GM12878 (cell line): ENCODE measurements around the gene BRD1.

Experiments
- CTCF ChIP-seq, 3 experiments: IDR thresholded peaks in 2 of 3; conservative IDR thresholded peaks in 1 of 3; 2 replicates each; pipeline ENCODE4 v1.5.1; 2011; ENCODE audit warnings: low read depth in 3 of 3, low read length in 3 of 3, mild to moderate bottlenecking in 3 of 3, control low read depth in 2 of 3, moderate library complexity in 2 of 3, inconsistent platforms in 1 of 3, mixed read lengths in 1 of 3; ENCODE audit not compliant: control insufficient read depth in 2 of 3, insufficient read depth in 1 of 3; ENCODE audit errors: extremely low read depth in 1 of 3
- JUND ChIP-seq: IDR thresholded peaks from 2 replicates; pipeline ENCODE4 v1.6.1; 2012; ENCODE audit warnings: low read depth, mild to moderate bottlenecking, low read length, improper control_type of control experiment, moderate library complexity
- TARDBP ChIP-seq: IDR thresholded peaks from 2 replicates; pipeline ENCODE4 v1.6.1; 2016; ENCODE audit warnings: borderline replicate concordance
- TF ChIP-seq, protein P1 (sequence below): IDR thresholded peaks from 2 replicates; pipeline ENCODE4 v1.6.1; 2012; ENCODE audit warnings: low read depth, low read length, improper control_type of control experiment

- no peak for TF ChIP-seq CTCF (IDR thresholded peaks at IDR 0.05 in 2 of 3, conservative IDR thresholded peaks at IDR 0.05 in 1 of 3; ENCODE audit: control insufficient read depth in 2 of 3, extremely low read depth in 1 of 3, insufficient read depth in 1 of 3, low read depth in 3 of 3, low read length in 3 of 3)
- TF ChIP-seq, protein P1, sequence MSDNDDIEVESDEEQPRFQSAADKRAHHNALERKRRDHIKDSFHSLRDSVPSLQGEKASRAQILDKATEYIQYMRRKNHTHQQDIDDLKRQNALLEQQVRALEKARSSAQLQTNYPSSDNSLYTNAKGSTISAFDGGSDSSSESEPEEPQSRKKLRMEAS: no peak
- no peak for TF ChIP-seq TARDBP
- no peak for TF ChIP-seq JUND
Observed at GRCh38 chr22:49765091-49765771, 62.4 kb downstream of the BRD1 start.
